Endodermal cell (in vitro differentiated cells): ENCODE measurements around the gene TPH2. TPM values are rescaled to one million over a fixed set of nuclear protein-coding genes. Genes with fewer than 3 reads are reported as not detected.

ENCODE experiments used
- DNase-seq: peaks from one replicate; pipeline ENCODE4 v3.0.0-alpha.2; 2017
- H3K27ac ChIP-seq: 2 replicates; pipeline ENCODE4 v1.5.1; 2013; ENCODE audit warnings: mild to moderate bottlenecking, low read depth, low read length, moderate library complexity
- H3K27me3 ChIP-seq: 2 replicates; pipeline ENCODE4 v1.6.1; 2013; ENCODE audit warnings: mild to moderate bottlenecking, low read length, moderate library complexity; ENCODE audit not compliant: insufficient read depth, control insufficient read depth, poor library complexity, severe bottlenecking
- H3K36me3 ChIP-seq: 2 replicates; pipeline ENCODE4 v1.7.0; 2013; ENCODE audit warnings: mild to moderate bottlenecking, low read length, moderate library complexity; ENCODE audit not compliant: control insufficient read depth, insufficient read depth
- H3K4me1 ChIP-seq: one replicate; pipeline ENCODE4 v1.7.0; 2013; ENCODE audit warnings: low read length; ENCODE audit not compliant: control insufficient read depth, insufficient read depth
- H3K4me3 ChIP-seq: 2 replicates; pipeline ENCODE4 v1.5.1; 2013; ENCODE audit warnings: mild to moderate bottlenecking, low read length, moderate library complexity
- H3K9ac ChIP-seq: 2 replicates; pipeline ENCODE4 v1.6.1; 2013; ENCODE audit warnings: mild to moderate bottlenecking, low read length, moderate library complexity; ENCODE audit not compliant: poor library complexity, severe bottlenecking; ENCODE audit errors: extremely low read depth
- H3K9me3 ChIP-seq: 2 replicates; pipeline ENCODE4 v1.6.1; 2013; ENCODE audit warnings: mild to moderate bottlenecking, low read length, moderate library complexity; ENCODE audit not compliant: control insufficient read depth
- H3K27ac Mint-ChIP-seq: 2 replicates; pipeline ENCODE4 v1.8.0; 2020; ENCODE audit warnings: mixed read lengths
- H3K27me3 Mint-ChIP-seq: 2 replicates; pipeline ENCODE4 v1.8.0; 2021; ENCODE audit warnings: mild to moderate bottlenecking, mixed read lengths; ENCODE audit not compliant: insufficient read depth
- H3K36me3 Mint-ChIP-seq: 2 replicates; pipeline ENCODE4 v1.8.0; 2020; ENCODE audit warnings: low read depth, mixed read lengths
- H3K4me1 Mint-ChIP-seq: 2 replicates; pipeline ENCODE4 v1.8.0; 2020; ENCODE audit warnings: mixed read lengths
- H3K4me3 Mint-ChIP-seq: 2 replicates; pipeline ENCODE4 v1.8.0; 2020; ENCODE audit warnings: mild to moderate bottlenecking, moderate library complexity, mixed read lengths
- H3K9me3 Mint-ChIP-seq: 2 replicates; pipeline ENCODE4 v1.8.0; 2020; ENCODE audit warnings: mild to moderate bottlenecking, mixed read lengths
- WGBS, 2 experiments: methylation state at CpG; one replicate each; pipeline versions ENCODE4 v1.1.5 to v1.1.7; 2013; ENCODE audit warnings: missing lambda C conversion rate in 2 of 2, mixed read lengths in 1 of 2; ENCODE audit not compliant: insufficient coverage in 1 of 2, insufficient read length in 1 of 2; 5-methylcytosine and 5-hydroxymethylcytosine counted together
- total RNA-seq, 2 donors: library from RNA; stranded (reverse); fragmentation: NEBNext Ultra II Directional in 1 of 2; extraction: Animal tissue kit (Norgen Biotek cat#: 25700) in 1 of 2; gene quantifications; 2 replicates in 1 of 2; 3 replicates in 1 of 2; pipeline ENCODE4 v1.2.1, GENCODE V29; 2021
- TF ChIP-seq, protein P1 (sequence below): fragments of 200-600 bp; sonication (generic); conservative IDR thresholded peaks from 2 replicates; pipeline ENCODE4 v1.5.0; 2021; ENCODE audit warnings: antibody characterized with exemption, mild to moderate bottlenecking

TPH2 gene
- total RNA-seq, 2 donors from 2014 or later: 0.11 TPM; not detected in 1

DNA sequence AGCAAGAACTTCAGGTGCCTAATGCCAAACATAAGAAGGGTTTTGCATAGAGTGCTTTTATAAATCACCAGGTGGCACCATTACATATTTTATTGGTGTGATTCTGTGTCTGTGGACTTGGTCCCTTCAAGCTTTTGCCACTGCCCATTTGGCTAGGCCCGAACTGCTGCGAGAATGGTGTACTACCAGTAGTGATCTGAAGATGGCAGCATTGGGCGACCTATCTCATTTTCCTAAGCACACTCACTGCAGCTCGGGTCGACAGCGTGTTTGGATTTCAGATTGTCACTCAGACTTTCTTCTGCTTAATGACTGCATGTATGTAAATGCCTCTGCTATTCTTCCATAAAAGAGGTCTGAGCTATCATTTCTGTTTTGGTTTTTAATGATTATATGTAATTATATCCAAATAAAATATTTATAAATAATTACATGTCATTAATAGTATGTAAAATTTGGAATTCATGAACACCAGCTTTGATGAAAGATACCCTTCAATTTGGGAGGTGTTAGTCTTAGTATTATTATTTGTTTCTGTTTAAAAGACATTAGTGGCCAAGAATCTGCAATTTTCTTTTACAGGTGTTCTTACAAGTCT, 78.5 kb downstream of the TPH2 start:
- no peaks in the 10 kb centered on the region for H3K36me3 ChIP-seq
- H3K27me3 ChIP-seq: no peaks in the 10 kb centered on the region
- Mint-ChIP-seq H3K4me3 (no peak overlapping the region), H3K36me3 (no peaks in the 10 kb centered on the region), H3K27me3 (no peaks in the 10 kb centered on the region), H3K27ac (no peak overlapping the region), H3K4me1 (peaks cover 4% of the 10 kb centered on the region), H3K9me3 (no peaks in the 10 kb centered on the region)
- H3K4me3 ChIP-seq: no peak overlapping the region
- no peaks in the 10 kb centered on the region for H3K4me1 ChIP-seq
- TF ChIP-seq, protein P1, sequence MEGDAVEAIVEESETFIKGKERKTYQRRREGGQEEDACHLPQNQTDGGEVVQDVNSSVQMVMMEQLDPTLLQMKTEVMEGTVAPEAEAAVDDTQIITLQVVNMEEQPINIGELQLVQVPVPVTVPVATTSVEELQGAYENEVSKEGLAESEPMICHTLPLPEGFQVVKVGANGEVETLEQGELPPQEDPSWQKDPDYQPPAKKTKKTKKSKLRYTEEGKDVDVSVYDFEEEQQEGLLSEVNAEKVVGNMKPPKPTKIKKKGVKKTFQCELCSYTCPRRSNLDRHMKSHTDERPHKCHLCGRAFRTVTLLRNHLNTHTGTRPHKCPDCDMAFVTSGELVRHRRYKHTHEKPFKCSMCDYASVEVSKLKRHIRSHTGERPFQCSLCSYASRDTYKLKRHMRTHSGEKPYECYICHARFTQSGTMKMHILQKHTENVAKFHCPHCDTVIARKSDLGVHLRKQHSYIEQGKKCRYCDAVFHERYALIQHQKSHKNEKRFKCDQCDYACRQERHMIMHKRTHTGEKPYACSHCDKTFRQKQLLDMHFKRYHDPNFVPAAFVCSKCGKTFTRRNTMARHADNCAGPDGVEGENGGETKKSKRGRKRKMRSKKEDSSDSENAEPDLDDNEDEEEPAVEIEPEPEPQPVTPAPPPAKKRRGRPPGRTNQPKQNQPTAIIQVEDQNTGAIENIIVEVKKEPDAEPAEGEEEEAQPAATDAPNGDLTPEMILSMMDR: peak; percentile 84
- WGBS, 2 experiments: 4 to 6% methylated on average over 3 to 6 of the region's 6 CpGs
- DNase-seq: peak; percentile 96
- no peak overlapping the region for H3K27ac ChIP-seq
- H3K9me3 ChIP-seq: no peaks in the 10 kb centered on the region
- no peak overlapping the region for H3K9ac ChIP-seq

DNA sequence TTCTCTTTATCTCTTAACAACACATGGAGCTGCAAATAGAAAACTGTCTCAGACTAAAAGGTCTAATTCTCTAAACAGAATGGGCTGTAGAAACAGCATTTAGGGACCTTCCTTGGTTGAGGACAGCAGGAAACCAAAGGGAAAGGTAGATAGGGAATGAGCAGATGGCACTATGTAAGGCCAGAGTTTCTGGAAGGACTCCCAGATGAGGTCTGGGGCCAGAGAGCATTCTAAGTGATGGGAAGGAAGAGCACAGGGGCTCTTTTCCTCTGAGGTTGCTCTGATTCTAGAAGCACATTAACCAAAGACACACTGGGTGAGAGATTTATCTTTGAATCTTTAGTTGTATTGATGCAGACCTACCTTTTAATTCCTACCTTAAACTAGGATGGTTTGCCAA, 79.4 kb downstream of the TPH2 start:
- TF ChIP-seq, protein P1: no peak
- Mint-ChIP-seq H3K27me3 (no peaks in the 10 kb centered on the region), H3K4me1 (peaks cover 4% of the 10 kb centered on the region), H3K36me3 (no peaks in the 10 kb centered on the region), H3K4me3 (no peak overlapping the region), H3K9me3 (no peaks in the 10 kb centered on the region), H3K27ac (no peak overlapping the region)
- H3K9me3 ChIP-seq: no peaks in the 10 kb centered on the region
- H3K4me3 ChIP-seq: no peak overlapping the region
- no peaks in the 10 kb centered on the region for H3K36me3 ChIP-seq
- H3K27ac ChIP-seq: no peak overlapping the region
- no peaks in the 10 kb centered on the region for H3K27me3 ChIP-seq
- no peaks in the 10 kb centered on the region for H3K4me1 ChIP-seq
- no peak for DNase-seq
- no peak overlapping the region for H3K9ac ChIP-seq

DNA sequence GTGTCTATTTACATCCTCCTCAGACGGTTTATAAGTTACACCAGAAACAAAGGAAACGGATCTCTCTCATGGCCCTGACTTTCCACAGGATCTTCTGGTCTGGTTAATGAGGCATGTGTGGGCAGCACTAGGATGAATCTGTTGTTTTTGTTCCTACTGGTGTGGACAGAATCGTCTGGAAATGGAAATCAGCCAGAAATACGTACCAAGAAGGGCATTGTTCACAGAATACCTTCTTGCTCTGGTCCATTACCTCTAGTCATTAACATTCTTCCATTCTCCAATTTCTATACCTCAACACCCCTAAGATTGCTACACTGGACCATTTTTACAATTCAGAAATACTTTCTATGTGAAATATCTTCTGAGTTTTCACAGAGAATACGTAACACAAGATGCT, 86.0 kb downstream of the TPH2 start:
- H3K27me3 Mint-ChIP-seq: no peaks in the 10 kb centered on the region
- Histone ChIP-seq H3K4me3 (no peak overlapping the region), H3K4me1 (no peaks in the 10 kb centered on the region), H3K27me3 (no peaks in the 10 kb centered on the region), H3K27ac (no peak overlapping the region), H3K9ac (no peak overlapping the region), H3K36me3 (no peaks in the 10 kb centered on the region), H3K9me3 (no peaks in the 10 kb centered on the region)
- TF ChIP-seq, protein P1: no peak
- no peak for DNase-seq
- no peak overlapping the region for H3K4me3 Mint-ChIP-seq
- 90 to 92% methylated on average over 2 to 5 of the region's 5 CpGs for WGBS, 2 experiments
- no peak overlapping the region for H3K27ac Mint-ChIP-seq
- no peaks in the 10 kb centered on the region for H3K9me3 Mint-ChIP-seq
- no peaks in the 10 kb centered on the region for H3K36me3 Mint-ChIP-seq
- no peaks in the 10 kb centered on the region for H3K4me1 Mint-ChIP-seq
